GM12891 (cell line): ENCODE results near the gene PSG3.
"Not testable (repeated sequence)": the region's sequence is repeated elsewhere in the genome, so short reads cannot be mapped to it uniquely, and the experiment has no call there.

Experiments used
- PAX5 ChIP-seq: IDR thresholded peaks from 2 replicates; pipeline ENCODE4 v1.6.1; 2011; ENCODE audit warnings: low read length, moderate library complexity, mild to moderate bottlenecking; ENCODE audit not compliant: insufficient read depth, severe bottlenecking
- POLR2A ChIP-seq: IDR thresholded peaks from 2 replicates; pipeline ENCODE4 v1.6.1; 2011; ENCODE audit warnings: low read depth, low read length, control low read depth
- POLR2AphosphoS5 ChIP-seq: IDR thresholded peaks from 2 replicates; pipeline ENCODE4 v1.6.1; 2011; ENCODE audit warnings: low read depth, low read length, control low read depth
- TAF1 ChIP-seq: IDR thresholded peaks from 2 replicates; pipeline ENCODE4 v1.6.1; 2011; ENCODE audit warnings: low read depth, low read length, control low read depth

GRCh38 chr19:42741726-42742607 is 1.7 kb upstream of the PSG3 start:
- TF ChIP-seq POLR2A, POLR2AphosphoS5, PAX5, TAF1: not testable (repeated sequence)
